Left ventricle myocardium superior (tissue), 1 donor: ENCODE results near the gene CCM2. TPM values are rescaled to one million over a fixed set of nuclear protein-coding genes. Genes with fewer than 3 reads are reported as not detected.

Experiments used
- ATAC-seq: fragments of 200-7000 bp; cut with Tn5 transposase; one replicate; pipeline ENCODE4 v1.9.1; 2020; ENCODE audit warnings: mild to moderate bottlenecking, moderate library complexity
- DNase-seq: peaks from one replicate; pipeline ENCODE4 v3.0.0-alpha.2; 2020
- intact Hi-C: fragments of 100-400 bp; cut with micrococcal nuclease; formaldehyde crosslinking; loops from one replicate; pipeline ENCODE4 v1.11.0; 2022
- total RNA-seq: library from RNA; stranded (reverse); fragmentation: NEBNext Ultra II Directional; extraction: Animal tissue kit (Norgen Biotek cat#: 25700); gene quantifications from one replicate; pipeline ENCODE4 v1.2.1, GENCODE V29; 2021
- donor health status: DM: no; HTN: yes; CAD: no; lungs with severe emphysema.

CCM2 gene
- total RNA-seq, 1 donor from 2014 or later = 36.7 TPM

- ATAC-seq (no peak), DNase-seq (no peak)
- intact Hi-C loops = no loop called here
Observed at GRCh38 chr7:45044338-45044737, 44.3 kb downstream of the CCM2 start.

GRCh38 chr7:45048748-45049147, 48.7 kb downstream of the CCM2 start:
- ATAC-seq (no peak), DNase-seq (no peak)
- intact Hi-C loops = no loop called here

GRCh38 chr7:45050198-45050597, 50.2 kb downstream of the CCM2 start:
- intact Hi-C loops = no loop called here
- DNase-seq (no peak), ATAC-seq (no peak)

GRCh38 chr7:45052011-45052410, 52.0 kb downstream of the CCM2 start:
- DNase-seq = no peak
- no peak for ATAC-seq
- intact Hi-C loops = no loop called here

- no peak for DNase-seq
- intact Hi-C loops = no loop called here
- no peak for ATAC-seq
Observed at GRCh38 chr7:45053401-45053800, 53.4 kb downstream of the CCM2 start.

GRCh38 chr7:45053941-45054340, 53.9 kb downstream of the CCM2 start:
- ATAC-seq = no peak
- intact Hi-C loops = no loop called here
- DNase-seq = no peak

- no peak for DNase-seq
- intact Hi-C loops = no loop called here
- ATAC-seq = no peak
Observed at GRCh38 chr7:45054442-45054841, 54.4 kb downstream of the CCM2 start.

- ATAC-seq (no peak), DNase-seq (no peak)
- intact Hi-C loops = no loop called here
Observed at GRCh38 chr7:45055016-45055415, 55.0 kb downstream of the CCM2 start.

- no peak for ATAC-seq
- DNase-seq = no peak
- intact Hi-C loops = no loop called here
Observed at GRCh38 chr7:45055594-45056219, 55.7 kb downstream of the CCM2 start.

- intact Hi-C loops = no loop called here
- ATAC-seq (no peak), DNase-seq (no peak)
Observed at GRCh38 chr7:45057878-45058277, 57.9 kb downstream of the CCM2 start.

GRCh38 chr7:45060295-45060694, 60.3 kb downstream of the CCM2 start:
- intact Hi-C loops = no loop called here
- DNase-seq = no peak
- no peak for ATAC-seq

- ATAC-seq = no peak
- DNase-seq = no peak
- intact Hi-C loops = no loop called here
Observed at GRCh38 chr7:45061352-45061751, 61.4 kb downstream of the CCM2 start.

GRCh38 chr7:45061806-45062425, 61.9 kb downstream of the CCM2 start:
- no peak for ATAC-seq

GRCh38 chr7:45064047-45064725, 64.2 kb downstream of the CCM2 start:
- DNase-seq = no peak
- ATAC-seq = no peak
- intact Hi-C loops = no loop called here

More at GRCh38 chr7:45061806-45062425, 61.9 kb downstream of the CCM2 start:
- DNase-seq = no peak
- intact Hi-C loops = no loop called here

GRCh38 chr7:45065031-45065995, 65.3 kb downstream of the CCM2 start:
- intact Hi-C loops = no loop called here

GRCh38 chr7:45066409-45066808, 66.4 kb downstream of the CCM2 start:
- ATAC-seq (no peak), DNase-seq (no peak)
- intact Hi-C loops = no loop called here

More at GRCh38 chr7:45065031-45065995, 65.3 kb downstream of the CCM2 start:
- DNase-seq (no peak), ATAC-seq (peak; percentile 69)

GRCh38 chr7:45067582-45067981, 67.6 kb downstream of the CCM2 start:
- DNase-seq = no peak
- ATAC-seq = no peak
- intact Hi-C loops = no loop called here

GRCh38 chr7:45068236-45069023, 68.4 kb downstream of the CCM2 start:
- DNase-seq (no peak), ATAC-seq (no peak)
- intact Hi-C loops = no loop called here
